Jurkat, Clone E6-1 (cell line): ENCODE measurements around the gene MPDZ.

Experiments used
- DNase-seq: peaks from one replicate; pipeline ENCODE4 v3.0.0-alpha.2; 2011; ENCODE audit warnings: low read depth, low spot score
- H3K4me3 ChIP-seq: 2 replicates; pipeline ENCODE4 v1.5.1; 2011; ENCODE audit warnings: mild to moderate bottlenecking, low read length, control low read depth, moderate library complexity

Gene MPDZ

GRCh38 chr9:13209498-13209897, 70.0 kb downstream of the MPDZ start:
- no peak overlapping the region for H3K4me3 ChIP-seq
- DNase-seq, result no peak

- DNase-seq, result no peak
- H3K4me3 ChIP-seq, result no peak overlapping the region
Observed at GRCh38 chr9:13205824-13206223, 73.7 kb downstream of the MPDZ start.

GRCh38 chr9:13190040-13190439, 89.5 kb downstream of the MPDZ start:
- no peak overlapping the region for H3K4me3 ChIP-seq
- no peak for DNase-seq

GRCh38 chr9:13189362-13189761, 90.1 kb downstream of the MPDZ start:
- no peak for DNase-seq
- no peak overlapping the region for H3K4me3 ChIP-seq

GRCh38 chr9:13186774-13187173, 92.7 kb downstream of the MPDZ start:
- DNase-seq, result no peak
- no peak overlapping the region for H3K4me3 ChIP-seq

- no peak for DNase-seq
- no peak overlapping the region for H3K4me3 ChIP-seq
Observed at GRCh38 chr9:13186091-13186490, 93.4 kb downstream of the MPDZ start.

GRCh38 chr9:13181652-13182051, 97.8 kb downstream of the MPDZ start:
- H3K4me3 ChIP-seq, result no peak overlapping the region
- DNase-seq, result no peak

GRCh38 chr9:13179257-13179656, 100.2 kb downstream of the MPDZ start:
- no peak overlapping the region for H3K4me3 ChIP-seq

GRCh38 chr9:13175732-13176131, 103.8 kb downstream of the MPDZ start:
- no peak overlapping the region for H3K4me3 ChIP-seq
- DNase-seq, result no peak

More at GRCh38 chr9:13179257-13179656, 100.2 kb downstream of the MPDZ start:
- DNase-seq, result no peak

- no peak overlapping the region for H3K4me3 ChIP-seq
- DNase-seq, result no peak
Observed at GRCh38 chr9:13174906-13175639, 104.4 kb downstream of the MPDZ start.

GRCh38 chr9:13173553-13173952, 105.9 kb downstream of the MPDZ start:
- no peak overlapping the region for H3K4me3 ChIP-seq
- DNase-seq, result no peak

GRCh38 chr9:13171261-13171660, 108.2 kb downstream of the MPDZ start:
- no peak overlapping the region for H3K4me3 ChIP-seq
- no peak for DNase-seq

- no peak overlapping the region for H3K4me3 ChIP-seq
- DNase-seq, result no peak
Observed at GRCh38 chr9:13166996-13167395, 112.5 kb downstream of the MPDZ start.

- H3K4me3 ChIP-seq, result no peak overlapping the region
- no peak for DNase-seq
Observed at GRCh38 chr9:13165956-13166355, 113.5 kb downstream of the MPDZ start.

- H3K4me3 ChIP-seq, result no peak overlapping the region
- no peak for DNase-seq
Observed at GRCh38 chr9:13165236-13165945, 114.1 kb downstream of the MPDZ start.

- no peak overlapping the region for H3K4me3 ChIP-seq
- no peak for DNase-seq
Observed at GRCh38 chr9:13163946-13164345, 115.5 kb downstream of the MPDZ start.

GRCh38 chr9:13163287-13163686, 116.2 kb downstream of the MPDZ start:
- no peak for DNase-seq
- H3K4me3 ChIP-seq, result no peak overlapping the region

GRCh38 chr9:13160051-13160450, 119.4 kb downstream of the MPDZ start:
- no peak for DNase-seq
- H3K4me3 ChIP-seq, result no peak overlapping the region

GRCh38 chr9:13158986-13159385, 120.5 kb downstream of the MPDZ start:
- DNase-seq, result no peak
- H3K4me3 ChIP-seq, result no peak overlapping the region

GRCh38 chr9:13151489-13151888, 128.0 kb downstream of the MPDZ start:
- no peak overlapping the region for H3K4me3 ChIP-seq
- no peak for DNase-seq

GRCh38 chr9:13149454-13149853, 130.0 kb downstream of the MPDZ start:
- no peak for DNase-seq
- no peak overlapping the region for H3K4me3 ChIP-seq
